Measurements from ENCODE around the gene FXYD3. TPM values are rescaled to one million over a fixed set of nuclear protein-coding genes. Genes with fewer than 3 reads are reported as not detected.

Gene FXYD3
- total RNA-seq, 2 donors from 2014 or later, result 365 to 1,352 TPM

GRCh38 chr19:35165200-35166058 lies 49.8 kb downstream of the FXYD3 start:
- 77% methylated on average over 5 of the region's 5 CpGs for WGBS

GRCh38 chr19:35166100-35167063 lies 50.8 kb downstream of the FXYD3 start:
- no peaks in the 10 kb centered on the region for H3K36me3 ChIP-seq
- DNase-seq (ENCODE audit: low spot score), result no peak
- intact Hi-C loops (cut with DNase I), result no loop called here
- H3K9me3 ChIP-seq, result no peaks in the 10 kb centered on the region
- H3K27me3 ChIP-seq (replicated peaks; ENCODE audit: insufficient read depth), result no peaks in the 10 kb centered on the region
- WGBS, result 97% methylated on average over 7 of the region's 7 CpGs
- no peaks in the 10 kb centered on the region for H3K4me1 ChIP-seq (replicated peaks)
- no peak overlapping the region for H3K4me3 ChIP-seq
- no peak for TF ChIP-seq POLR2A (IDR thresholded peaks at IDR 0.05)
- no peak for TF ChIP-seq POLR2AphosphoS5 (IDR thresholded peaks at IDR 0.05)
- TF ChIP-seq CTCF (IDR thresholded peaks at IDR 0.05), result no peak
- no peak overlapping the region for H3K27ac ChIP-seq

More at GRCh38 chr19:35165200-35166058, 49.8 kb downstream of the FXYD3 start:
- Histone ChIP-seq H3K27ac (no peak overlapping the region), H3K9me3 (no peaks in the 10 kb centered on the region), H3K27me3 (replicated peaks; ENCODE audit: insufficient read depth) (no peaks in the 10 kb centered on the region), H3K4me3 (no peak overlapping the region), H3K4me1 (replicated peaks) (no peaks in the 10 kb centered on the region), H3K36me3 (no peaks in the 10 kb centered on the region)
- TF ChIP-seq POLR2AphosphoS5 (IDR thresholded peaks at IDR 0.05) (no peak), POLR2A (IDR thresholded peaks at IDR 0.05) (no peak), CTCF (IDR thresholded peaks at IDR 0.05) (no peak)
- intact Hi-C loops (cut with DNase I), result no loop called here
- DNase-seq (ENCODE audit: low spot score), result no peak

- Histone ChIP-seq H3K36me3 (no peaks in the 10 kb centered on the region), H3K4me3 (no peak overlapping the region), H3K27me3 (replicated peaks; ENCODE audit: insufficient read depth) (no peaks in the 10 kb centered on the region), H3K4me1 (replicated peaks) (no peaks in the 10 kb centered on the region), H3K9me3 (no peaks in the 10 kb centered on the region), H3K27ac (no peak overlapping the region)
- TF ChIP-seq POLR2A (IDR thresholded peaks at IDR 0.05) (no peak), POLR2AphosphoS5 (IDR thresholded peaks at IDR 0.05) (no peak), CTCF (IDR thresholded peaks at IDR 0.05) (no peak)
- 55% methylated on average over 5 of the region's 5 CpGs for WGBS
- no peak for DNase-seq (ENCODE audit: low spot score)
- intact Hi-C loops (cut with DNase I), result no loop called here
Measured at GRCh38 chr19:35167251-35168119, 51.9 kb downstream of the FXYD3 start.

- 55% methylated on average over 3 of the region's 3 CpGs for WGBS
- Histone ChIP-seq H3K36me3 (no peaks in the 10 kb centered on the region), H3K4me1 (replicated peaks) (no peaks in the 10 kb centered on the region), H3K27me3 (replicated peaks; ENCODE audit: insufficient read depth) (no peaks in the 10 kb centered on the region), H3K27ac (no peak overlapping the region), H3K4me3 (no peak overlapping the region), H3K9me3 (no peaks in the 10 kb centered on the region)
- TF ChIP-seq CTCF (IDR thresholded peaks at IDR 0.05) (peak in 1 of 4 experiments; percentile 36), POLR2A (IDR thresholded peaks at IDR 0.05) (no peak)
- DNase-seq (ENCODE audit: low spot score), result no peak
- intact Hi-C loops (cut with DNase I), result no loop called here
Measured at GRCh38 chr19:35168196-35168595, 52.6 kb downstream of the FXYD3 start.

All from prostate gland (tissue), 2 donors.